B cell (primary cell): ENCODE results near the gene HPS4. TPM values are rescaled to one million over a fixed set of nuclear protein-coding genes. Genes with fewer than 3 reads are reported as not detected.
"Not testable (repeated sequence)": the region's sequence is repeated elsewhere in the genome, so short reads cannot be mapped to it uniquely, and the experiment has no call there.

ENCODE experiments used
- ATAC-seq: fragments of 200-7000 bp; cut with Tn5 transposase; one replicate; pipeline ENCODE4 v1.10.0; 2021; ENCODE audit warnings: low read depth, mild to moderate bottlenecking, moderate number of reproducible peaks, moderate library complexity
- CTCF ChIA-PET: fragments of 350-600 bp; sonication (Branson Sonifier 250); formaldehyde crosslinking; loops from one replicate; lab custom pipeline; 2021; ENCODE audit warnings: antibody characterized with exemption, inconsistent platforms; lab: Charles Lee
- POLR2A ChIA-PET: fragments of 350-600 bp; sonication (Branson Sonifier 250); formaldehyde crosslinking; loops from one replicate; lab custom pipeline; 2021; ENCODE audit warnings: antibody characterized with exemption; lab: Charles Lee
- DNase-seq: peaks from one replicate; pipeline ENCODE4 v3.0.0; 2013
- H2AFZ ChIP-seq: 2 replicates; pipeline ENCODE4 v1.6.1; 2012; ENCODE audit warnings: mild to moderate bottlenecking, low read depth, low read length; ENCODE audit not compliant: insufficient read depth, poor library complexity, severe bottlenecking
- H3K27ac ChIP-seq, 2 donors: 1 replicate in 1 of 2; 2 replicates in 1 of 2; pipeline ENCODE4 v1.5.1; 2012 to 2013; ENCODE audit warnings: low read length in 2 of 2, mild to moderate bottlenecking in 2 of 2, moderate library complexity in 1 of 2
- H3K27me3 ChIP-seq, 4 experiments: fragments of 200-600 bp in 1 of 4; sonication (generic) in 1 of 4; replicated peaks in 1 of 4; 1 replicate in 2 of 4; 2 replicates in 2 of 4; pipeline versions ENCODE4 v1.6.1 to v1.7.0; 2013 to 2016; ENCODE audit warnings: low read length in 3 of 4, mild to moderate bottlenecking in 2 of 4, mixed read lengths in 1 of 4, moderate library complexity in 1 of 4; ENCODE audit not compliant: insufficient read depth in 4 of 4, control insufficient read depth in 3 of 4; ENCODE audit errors: control extremely low read depth in 1 of 4
- H3K36me3 ChIP-seq, 2 experiments: replicated peaks in 1 of 2; 1 replicate in 1 of 2; 2 replicates in 1 of 2; pipeline versions ENCODE4 v1.6.1 to v1.7.1; 2013; ENCODE audit warnings: low read length in 1 of 2; ENCODE audit not compliant: insufficient read depth in 2 of 2, control insufficient read depth in 1 of 2; ENCODE audit errors: control extremely low read depth in 1 of 2, extremely low read depth in 1 of 2
- H3K4me1 ChIP-seq, 2 donors: fragments of 200-600 bp in 1 of 2; sonication (generic) in 1 of 2; 1 replicate in 1 of 2; 2 replicates in 1 of 2; pipeline versions ENCODE4 v1.5.1 to v1.6.1; 2013 to 2017; ENCODE audit warnings: low read length in 2 of 2; ENCODE audit not compliant: control insufficient read depth in 2 of 2, insufficient read depth in 2 of 2
- H3K4me2 ChIP-seq: replicated peaks from 2 replicates; pipeline ENCODE3; 2012; ENCODE audit warnings: mild to moderate bottlenecking, low read depth, low read length; ENCODE audit not compliant: poor library complexity, severe bottlenecking
- H3K4me3 ChIP-seq, 5 experiments: fragments of 200-600 bp in 1 of 5; sonication (generic) in 1 of 5; 1 replicate in 3 of 5; 2 replicates in 2 of 5; pipeline versions ENCODE4 v1.5.1 to v1.7.0; 2011 to 2016; ENCODE audit warnings: low read length in 4 of 5, mild to moderate bottlenecking in 4 of 5, low read depth in 2 of 5, control low read depth in 1 of 5, moderate library complexity in 1 of 5; ENCODE audit not compliant: insufficient read depth in 1 of 5; ENCODE audit errors: control extremely low read depth in 1 of 5, extremely low read depth in 1 of 5
- H3K79me2 ChIP-seq: fragments of 200-600 bp; sonication (generic); one replicate; pipeline ENCODE4 v1.6.0; 2016; ENCODE audit warnings: low read length; ENCODE audit not compliant: control insufficient read depth, insufficient read depth
- H3K9ac ChIP-seq: fragments of 200-600 bp; sonication (generic); 2 replicates; pipeline ENCODE4 v1.6.1; 2017; ENCODE audit warnings: mild to moderate bottlenecking, low read length, moderate library complexity
- H3K9me3 ChIP-seq, 3 donors: one replicate each; pipeline versions ENCODE4 v1.6.1 to v1.7.1; 2013; ENCODE audit warnings: low read length in 2 of 3; ENCODE audit not compliant: control insufficient read depth in 2 of 3, insufficient read depth in 1 of 3; ENCODE audit errors: control extremely low read depth in 1 of 3
- H4K20me1 ChIP-seq: 2 replicates; pipeline ENCODE4 v1.6.0; 2012; ENCODE audit warnings: mild to moderate bottlenecking, low read length; ENCODE audit not compliant: insufficient read depth, control insufficient read depth, poor library complexity, severe bottlenecking
- H3K27ac Mint-ChIP-seq: one replicate; pipeline ENCODE4 v1.8.0; 2021; ENCODE audit warnings: mixed read lengths
- H3K27me3 Mint-ChIP-seq: one replicate; pipeline ENCODE4 v1.8.0; 2021; ENCODE audit warnings: mixed read lengths
- H3K4me1 Mint-ChIP-seq: one replicate; pipeline ENCODE4 v1.8.0; 2021; ENCODE audit warnings: mixed read lengths
- H3K4me3 Mint-ChIP-seq: one replicate; pipeline ENCODE4 v1.8.0; 2021; ENCODE audit warnings: mixed read lengths
- H3K9me3 Mint-ChIP-seq: one replicate; pipeline ENCODE4 v1.8.0; 2022; ENCODE audit warnings: mixed read lengths; ENCODE audit not compliant: insufficient read depth
- CTCF ChIP-seq: fragments of 200-600 bp; IDR thresholded peaks from one replicate; pipeline ENCODE4 v1.8.0; 2022; ENCODE audit warnings: antibody characterized with exemption, mild to moderate bottlenecking
- EZH2 ChIP-seq: IDR thresholded peaks from 2 replicates; pipeline ENCODE4 v1.6.1; 2012; ENCODE audit warnings: borderline replicate concordance, low read depth, mild to moderate bottlenecking, moderate library complexity, low read length; ENCODE audit not compliant: insufficient read depth, poor library complexity, severe bottlenecking
- WGBS: methylation state at CpG from one replicate; pipeline ENCODE4 v1.1.5; 2013; ENCODE audit warnings: missing lambda C conversion rate; ENCODE audit not compliant: insufficient coverage; 5-methylcytosine and 5-hydroxymethylcytosine counted together
- intact Hi-C: fragments of 100-400 bp; cut with micrococcal nuclease; formaldehyde crosslinking; loops from one replicate; pipeline ENCODE4 v1.10.0; 2022
- polyA plus RNA-seq: library from polyadenylated mRNA; depleted of rRNA; stranded (reverse); fragments of >200 nt; gene quantifications from 2 replicates; pipeline ENCODE4 v1.2.3, GENCODE V29; 2012
- total RNA-seq, 2 donors: library from RNA; stranded (reverse); fragments of 120-200 nt in 1 of 2; gene quantifications; 1 replicate in 1 of 2; 2 replicates in 1 of 2; pipeline versions ENCODE4 v1.2.3 to v1.2.4, GENCODE V29; 2013 to 2022

HPS4 gene
- total and polyA plus RNA-seq, 2 donors (not counting 1 experiment from before 2014, with no cell fraction given): 34.8 to 61.8 TPM

DNA sequence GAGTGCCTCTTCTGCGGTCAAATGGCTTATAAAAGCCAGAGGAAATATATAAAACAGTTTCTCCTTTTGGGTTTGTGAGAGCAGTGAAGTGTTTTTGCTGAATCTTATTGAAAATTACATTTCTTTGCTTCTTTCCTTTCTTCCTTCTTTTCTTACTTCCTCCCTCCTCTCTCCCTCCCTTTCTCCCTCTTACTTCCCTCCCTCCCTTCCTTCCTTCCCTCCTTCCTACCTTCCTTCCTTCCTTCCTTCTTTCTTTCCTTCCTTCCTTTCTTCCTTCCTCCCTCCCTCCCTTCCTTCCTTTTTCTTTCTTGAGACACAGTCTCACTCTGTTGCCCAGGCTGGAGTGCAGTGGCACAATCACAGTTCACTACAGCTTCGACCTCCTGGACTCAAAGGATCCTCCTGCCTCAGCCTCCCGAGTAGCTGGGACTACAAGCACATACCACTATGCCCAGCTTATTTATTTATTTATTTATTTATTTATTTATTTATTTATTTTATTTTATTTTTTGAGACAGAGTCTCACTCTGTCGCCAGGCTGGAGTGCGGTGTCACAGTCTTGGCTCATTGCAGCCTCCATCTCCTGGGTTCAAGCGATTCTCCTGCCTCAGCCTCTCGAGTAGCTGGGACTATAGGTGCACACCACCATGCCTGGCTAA lies 74.9 kb downstream of the HPS4 start:
- H3K27me3 ChIP-seq, H2AFZ ChIP-seq, H3K36me3 ChIP-seq, H3K4me2 ChIP-seq, DNase-seq, H3K9me3 ChIP-seq, H4K20me1 ChIP-seq, H3K9ac ChIP-seq, H3K27ac ChIP-seq, ATAC-seq, H3K4me3 ChIP-seq, POLR2A ChIA-PET, H3K27ac Mint-ChIP-seq, intact Hi-C loops, H3K79me2 ChIP-seq, H3K4me3 Mint-ChIP-seq, H3K9me3 Mint-ChIP-seq: not testable (repeated sequence)
- peaks cover 13 to 15% of the 10 kb centered on the region in 2 donors for H3K4me1 ChIP-seq
- CTCF ChIA-PET: interaction anchor here (0.5 kb wide), 1 partner anchor 231 kb away, joined by 3 read pairs; no protein-coding TSS in a partner anchor
- WGBS: 92% methylated on average over 4 of the region's 7 CpGs
- H3K27me3 Mint-ChIP-seq: peaks cover 11% of the 10 kb centered on the region
- peaks cover 11% of the 10 kb centered on the region for H3K4me1 Mint-ChIP-seq

- Mint-ChIP-seq H3K9me3 (no peaks in the 10 kb centered on the region), H3K27ac (no peak overlapping the region), H3K4me1 (peaks cover 11% of the 10 kb centered on the region), H3K27me3 (peaks cover 14% of the 10 kb centered on the region), H3K4me3 (no peak overlapping the region)
- H3K27ac ChIP-seq: no peak overlapping the region
- H2AFZ ChIP-seq: no peak overlapping the region
- ChIA-PET CTCF (interaction anchor here (1.3 kb wide), 1 partner anchor 54 kb away, joined by 3 read pairs; no protein-coding TSS in a partner anchor), POLR2A (no interaction called here)
- ATAC-seq: no peak
- H3K27me3 ChIP-seq: peaks cover 0 to 3% (median 0%) of the 10 kb centered on the region in 4 experiments
- H3K9ac ChIP-seq: no peak overlapping the region
- no peaks in the 10 kb centered on the region for H3K79me2 ChIP-seq
- no peak for DNase-seq
- H3K36me3 ChIP-seq: no peaks in the 10 kb centered on the region
- no peak overlapping the region for H3K4me2 ChIP-seq
- H4K20me1 ChIP-seq: no peaks in the 10 kb centered on the region
- no peaks in the 10 kb centered on the region for H3K9me3 ChIP-seq
- 92% methylated on average over 2 of the region's 4 CpGs for WGBS
- intact Hi-C loops: no loop called here
- no peak overlapping the region for H3K4me3 ChIP-seq
- H3K4me1 ChIP-seq: peaks cover 13 to 15% of the 10 kb centered on the region in 2 donors
- TF ChIP-seq CTCF: no peak
- no peak for TF ChIP-seq EZH2
These were observed 77.5 kb downstream of the HPS4 start for GRCh38 chr22:26406118-26406517.
